UCSD-AML1 (cell line): Measurements from ENCODE around the gene BOLA3.
"Not testable (repeated sequence)": the region's sequence is repeated elsewhere in the genome, so short reads cannot be mapped to it uniquely, and the experiment has no call there.

Source experiments
- DNase-seq: peaks from one replicate; lab custom pipeline; 2025; ENCODE audit not compliant: unreplicated experiment; lab: John Stamatoyannopoulos, UW

BOLA3 gene

DNA sequence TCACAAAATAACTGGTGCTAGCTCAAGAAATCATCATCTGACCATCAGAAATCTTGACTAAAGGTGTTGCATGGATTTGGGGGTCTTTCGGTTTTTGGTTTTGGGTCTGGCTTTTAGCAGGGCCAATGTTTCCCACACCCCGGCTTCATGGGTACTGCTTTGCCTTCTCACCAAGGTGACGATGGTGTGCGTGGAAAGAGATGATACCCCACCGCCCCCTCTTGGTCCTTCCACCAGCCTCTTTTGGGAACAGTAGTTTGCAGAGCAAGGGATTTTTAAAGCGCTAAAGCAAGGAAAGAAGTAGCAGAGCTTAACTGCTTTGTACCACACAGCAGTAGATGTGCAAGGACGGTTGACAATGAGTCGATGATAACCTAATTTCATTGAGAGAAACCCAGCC, 42.3 kb downstream of the BOLA3 start:
- DNase-seq, result no peak

GRCh38 chr2:74104839-74105238, 42.9 kb downstream of the BOLA3 start:
- no peak for DNase-seq

- no peak for DNase-seq
Observed at GRCh38 chr2:74103763-74104162, 43.9 kb downstream of the BOLA3 start.

GRCh38 chr2:74102516-74102915, 45.2 kb downstream of the BOLA3 start:
- no peak for DNase-seq

GRCh38 chr2:74101574-74102300, 46.0 kb downstream of the BOLA3 start:
- no peak for DNase-seq

DNA sequence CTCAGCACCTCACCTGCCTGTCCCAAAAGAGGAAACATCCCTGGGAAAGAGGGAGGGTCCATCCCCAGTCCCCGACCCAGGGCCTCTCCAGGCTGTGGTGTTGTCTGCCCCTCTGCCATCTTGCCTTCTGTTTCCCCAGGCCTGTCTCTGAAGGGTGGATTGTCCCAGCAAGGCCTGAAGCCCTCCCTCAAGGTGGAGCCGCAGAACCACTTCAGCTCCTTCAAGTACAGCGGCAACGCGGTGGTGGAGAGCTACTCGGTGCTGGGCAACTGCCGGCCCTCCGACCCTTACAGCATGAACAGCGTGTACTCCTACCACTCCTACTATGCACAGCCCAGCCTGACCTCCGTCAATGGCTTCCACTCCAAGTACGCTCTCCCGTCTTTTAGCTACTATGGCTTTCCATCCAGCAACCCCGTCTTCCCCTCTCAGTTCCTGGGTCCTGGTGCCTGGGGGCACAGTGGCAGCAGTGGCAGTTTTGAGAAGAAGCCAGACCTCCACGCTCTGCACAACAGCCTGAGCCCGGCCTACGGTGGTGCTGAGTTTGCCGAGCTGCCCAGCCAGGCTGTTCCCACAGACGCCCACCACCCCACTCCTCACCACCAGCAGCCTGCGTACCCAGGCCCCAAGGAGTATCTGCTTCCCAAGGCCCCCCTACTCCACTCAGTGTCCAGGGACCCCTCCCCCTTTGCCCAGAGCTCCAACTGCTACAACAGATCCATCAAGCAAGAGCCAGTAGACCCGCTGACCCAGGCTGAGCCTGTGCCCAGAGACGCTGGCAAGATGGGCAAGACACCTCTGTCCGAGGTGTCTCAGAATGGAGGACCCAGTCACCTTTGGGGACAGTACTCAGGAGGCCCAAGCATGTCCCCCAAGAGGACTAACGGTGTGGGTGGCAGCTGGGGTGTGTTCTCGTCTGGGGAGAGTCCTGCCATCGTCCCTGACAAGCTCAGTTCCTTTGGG, 47.2 kb downstream of the BOLA3 start:
- no peak for DNase-seq

GRCh38 chr2:74099835-74100234, 47.9 kb downstream of the BOLA3 start:
- no peak for DNase-seq

GRCh38 chr2:74099271-74099670, 48.4 kb downstream of the BOLA3 start:
- no peak for DNase-seq

DNA sequence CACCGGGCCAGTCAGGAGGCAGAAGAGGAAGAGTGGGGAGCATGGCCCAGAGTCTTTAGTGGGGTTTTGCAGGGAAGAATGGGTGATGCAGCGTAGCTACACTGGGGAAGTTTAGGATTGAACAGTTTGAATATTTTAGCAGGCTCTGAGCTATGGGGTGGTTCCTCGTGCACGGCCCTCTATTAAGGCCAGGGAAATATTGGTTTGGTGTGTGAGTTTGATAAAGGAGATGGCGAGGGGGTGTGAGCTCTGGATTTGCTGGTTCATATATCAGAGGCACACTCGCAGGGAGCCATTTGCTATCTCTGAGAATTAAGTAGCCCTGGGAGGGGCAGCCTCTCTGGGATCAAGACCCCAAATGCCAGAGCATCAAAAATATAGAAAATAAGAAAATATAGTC, 50.1 kb downstream of the BOLA3 start:
- no peak for DNase-seq

GRCh38 chr2:74096052-74096451, 51.7 kb downstream of the BOLA3 start:
- no peak for DNase-seq

- no peak for DNase-seq
Observed at GRCh38 chr2:74095632-74096031, 52.1 kb downstream of the BOLA3 start.

- DNase-seq, result no peak
Observed at GRCh38 chr2:74094291-74094690, 53.4 kb downstream of the BOLA3 start.

- DNase-seq, result no peak
Observed at GRCh38 chr2:74093840-74094239, 53.9 kb downstream of the BOLA3 start.

- DNase-seq, result no peak
Observed at GRCh38 chr2:74093426-74093825, 54.3 kb downstream of the BOLA3 start.

GRCh38 chr2:74092275-74092674, 55.4 kb downstream of the BOLA3 start:
- DNase-seq, result no peak

DNA sequence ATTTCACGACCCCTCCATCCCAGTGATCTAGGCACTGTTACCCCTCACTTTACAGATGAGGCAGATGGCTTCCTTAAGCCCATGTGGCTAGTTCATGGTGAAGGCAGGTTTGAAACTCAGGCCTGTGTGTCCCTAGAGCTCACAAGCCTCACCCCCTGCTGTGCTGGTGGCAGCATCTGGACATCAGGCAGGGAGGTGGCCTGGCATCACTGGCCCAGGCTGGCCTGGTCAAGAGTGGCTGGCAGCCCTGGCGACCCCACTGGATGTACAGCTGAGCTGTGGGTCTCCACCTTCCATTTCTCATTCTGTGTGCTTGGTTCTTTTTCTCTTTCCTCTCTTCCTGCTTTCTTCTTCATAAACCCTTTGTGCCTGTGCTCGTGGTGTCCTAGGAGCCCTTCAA, 56.3 kb downstream of the BOLA3 start:
- DNase-seq, result no peak

GRCh38 chr2:74089816-74090745, 57.6 kb downstream of the BOLA3 start:
- DNase-seq, result no peak

GRCh38 chr2:74088676-74089075, 59.0 kb downstream of the BOLA3 start:
- not testable (repeated sequence) for DNase-seq

DNA sequence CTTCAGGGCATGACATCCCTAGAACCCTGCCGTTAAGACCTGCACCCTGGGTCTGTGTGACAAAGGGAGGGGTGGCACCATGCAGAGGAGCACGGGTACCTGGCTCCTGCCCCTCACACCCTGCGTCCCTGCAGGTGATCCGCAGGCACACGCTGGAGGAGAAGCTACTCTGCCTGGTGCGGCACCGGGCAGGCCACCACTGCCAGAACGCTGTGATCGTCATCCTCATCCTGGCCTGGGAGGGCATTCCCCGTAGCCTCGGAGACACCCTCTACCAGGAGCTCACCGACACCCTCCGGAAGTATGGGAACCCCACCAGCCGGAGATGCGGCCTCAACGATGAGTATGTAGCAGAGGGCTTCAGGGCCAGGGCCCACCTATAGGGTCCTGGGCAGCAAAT, 60.0 kb downstream of the BOLA3 start:
- no peak for DNase-seq

DNA sequence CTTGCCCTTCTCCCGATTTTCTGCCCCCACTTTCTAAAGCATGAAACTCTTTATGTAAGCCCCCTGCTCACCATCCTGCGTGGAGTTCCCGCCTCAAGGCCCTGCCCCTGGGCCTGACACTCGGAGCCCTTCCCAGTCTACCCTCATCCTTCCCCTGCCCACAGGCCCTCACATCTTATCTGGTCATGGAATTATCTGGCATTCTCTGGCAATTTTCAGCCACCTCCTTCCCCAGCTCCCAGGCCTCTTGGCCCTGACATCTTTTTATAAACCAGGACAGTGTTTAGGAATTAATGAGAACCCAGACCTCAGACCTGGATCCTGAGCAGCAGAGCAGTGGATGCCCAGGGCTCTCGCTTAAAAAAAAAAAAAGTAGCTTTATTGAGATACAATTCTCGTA, 61.7 kb downstream of the BOLA3 start:
- DNase-seq, result no peak
